Fibroblast of skin of back (primary cell): ENCODE data around the gene INTS4.
"Not testable (repeated sequence)": the region's sequence is repeated elsewhere in the genome, so short reads cannot be mapped to it uniquely, and the experiment has no call there.

ENCODE experiments used
- DNase-seq: peaks from one replicate; pipeline ENCODE4 v3.0.0-alpha.2; 2013

INTS4 gene

GRCh38 chr11:77943296-77943695 lies 51.2 kb downstream of the INTS4 start:
- peak; percentile 40 for DNase-seq

GRCh38 chr11:77942465-77942864 lies 52.0 kb downstream of the INTS4 start:
- DNase-seq: not testable (repeated sequence)

GRCh38 chr11:77933596-77933995 lies 60.9 kb downstream of the INTS4 start:
- DNase-seq: not testable (repeated sequence)

GRCh38 chr11:77930334-77931208 lies 63.9 kb downstream of the INTS4 start:
- not testable (repeated sequence) for DNase-seq

GRCh38 chr11:77917713-77918112 lies 76.8 kb downstream of the INTS4 start:
- not testable (repeated sequence) for DNase-seq

- DNase-seq: peak; percentile 84
Measured at GRCh38 chr11:77914307-77914791, 80.1 kb downstream of the INTS4 start.

GRCh38 chr11:77913608-77914306 lies 80.7 kb downstream of the INTS4 start:
- DNase-seq: not testable (repeated sequence)

GRCh38 chr11:77910828-77911227 lies 83.6 kb downstream of the INTS4 start:
- DNase-seq: peak; percentile 17

- DNase-seq: no peak
Measured at GRCh38 chr11:77909277-77909676, 85.2 kb downstream of the INTS4 start.

GRCh38 chr11:77908835-77909234 lies 85.6 kb downstream of the INTS4 start:
- DNase-seq: no peak

GRCh38 chr11:77894949-77895348 lies 99.5 kb downstream of the INTS4 start:
- peak; percentile 41 for DNase-seq

GRCh38 chr11:77891703-77892102 lies 102.8 kb downstream of the INTS4 start:
- not testable (repeated sequence) for DNase-seq

- DNase-seq: not testable (repeated sequence)
Measured at GRCh38 chr11:77891256-77891655, 103.2 kb downstream of the INTS4 start.

- DNase-seq: not testable (repeated sequence)
Measured at GRCh38 chr11:77890619-77891056, 103.8 kb downstream of the INTS4 start.

- not testable (repeated sequence) for DNase-seq
Measured at GRCh38 chr11:77890100-77890614, 104.3 kb downstream of the INTS4 start.

- not testable (repeated sequence) for DNase-seq
Measured at GRCh38 chr11:77889045-77889444, 105.4 kb downstream of the INTS4 start.

- no peak for DNase-seq
Measured at GRCh38 chr11:77886401-77886800, 108.1 kb downstream of the INTS4 start.

GRCh38 chr11:77884829-77885190 lies 109.7 kb downstream of the INTS4 start:
- no peak for DNase-seq

GRCh38 chr11:77884186-77884828 lies 110.2 kb downstream of the INTS4 start:
- peak; percentile 20 for DNase-seq

GRCh38 chr11:77883775-77884174 lies 110.7 kb downstream of the INTS4 start:
- no peak for DNase-seq

GRCh38 chr11:77882396-77882795 lies 112.1 kb downstream of the INTS4 start:
- DNase-seq: peak; percentile 56

GRCh38 chr11:77879218-77879617 lies 115.2 kb downstream of the INTS4 start:
- peak; percentile 18 for DNase-seq

GRCh38 chr11:77878247-77878646 lies 116.2 kb downstream of the INTS4 start:
- DNase-seq: peak; percentile 82
